CD4-positive, alpha-beta T cell (primary cell): ENCODE measurements around the gene TTLL12. TPM values are rescaled to one million over a fixed set of nuclear protein-coding genes. Genes with fewer than 3 reads are reported as not detected.

Source experiments
- ATAC-seq: fragments of 200-7000 bp; cut with Tn5 transposase; one replicate; pipeline ENCODE4 v1.10.0; 2022; ENCODE audit warnings: mild to moderate bottlenecking; ENCODE audit not compliant: poor library complexity
- CTCF ChIA-PET: fragments of 350-600 bp; sonication (Branson Sonifier 250); formaldehyde crosslinking; loops from one replicate; lab custom pipeline; 2021; ENCODE audit warnings: antibody characterized with exemption, inconsistent platforms; lab: Charles Lee
- POLR2A ChIA-PET: fragments of 350-600 bp; sonication (Branson Sonifier 250); formaldehyde crosslinking; loops from one replicate; lab custom pipeline; 2021; ENCODE audit warnings: antibody characterized with exemption, inconsistent platforms; lab: Charles Lee
- DNase-seq, 14 experiments: peaks; one replicate each; pipeline ENCODE4 v3.0.0-alpha.2; 2013 to 2020; ENCODE audit warnings: mixed read lengths in 2 of 14
- H3K27ac ChIP-seq, 2 donors: one replicate each; pipeline versions ENCODE4 v1.5.1 to v1.7.0; 2013; ENCODE audit warnings: low read length in 2 of 2, low read depth in 1 of 2, mild to moderate bottlenecking in 1 of 2
- H3K27me3 ChIP-seq, 2 experiments: 1 replicate in 1 of 2; 2 replicates in 1 of 2; pipeline versions ENCODE4 v1.6.1 to v1.7.0; 2013; ENCODE audit warnings: low read length in 2 of 2, control low read depth in 1 of 2, mild to moderate bottlenecking in 1 of 2, moderate library complexity in 1 of 2; ENCODE audit not compliant: insufficient read depth in 2 of 2, control insufficient read depth in 1 of 2
- H3K36me3 ChIP-seq: one replicate; pipeline ENCODE4 v1.6.1; 2013; ENCODE audit warnings: low read length, control low read depth; ENCODE audit not compliant: insufficient read depth
- H3K4me1 ChIP-seq: one replicate; pipeline ENCODE4 v1.6.1; 2013; ENCODE audit warnings: low read length, control low read depth; ENCODE audit not compliant: insufficient read depth
- H3K4me3 ChIP-seq: one replicate; pipeline ENCODE4 v1.5.1; 2013; ENCODE audit warnings: mild to moderate bottlenecking, low read length, moderate library complexity
- H3K9me3 ChIP-seq, 2 experiments: 1 replicate in 1 of 2; 2 replicates in 1 of 2; pipeline versions ENCODE4 v1.6.1 to v1.7.0; 2013; ENCODE audit warnings: low read length in 2 of 2, mild to moderate bottlenecking in 2 of 2, control low read depth in 1 of 2, moderate library complexity in 1 of 2; ENCODE audit not compliant: control insufficient read depth in 1 of 2, insufficient read depth in 1 of 2
- H3K27ac Mint-ChIP-seq: one replicate; pipeline ENCODE4 v1.8.0; 2020; ENCODE audit warnings: mixed read lengths
- H3K27me3 Mint-ChIP-seq: one replicate; pipeline ENCODE4 v1.8.0; 2021; ENCODE audit warnings: mixed read lengths
- H3K36me3 Mint-ChIP-seq: one replicate; pipeline ENCODE4 v1.8.0; 2021; ENCODE audit warnings: low read depth, mixed read lengths
- H3K4me1 Mint-ChIP-seq: one replicate; pipeline ENCODE4 v1.8.0; 2021; ENCODE audit warnings: low read depth, mixed read lengths
- H3K4me3 Mint-ChIP-seq: one replicate; pipeline ENCODE4 v1.8.0; 2020; ENCODE audit warnings: mild to moderate bottlenecking, mixed read lengths
- H3K9me3 Mint-ChIP-seq: one replicate; pipeline ENCODE4 v1.8.0; 2020; ENCODE audit warnings: mixed read lengths
- CTCF ChIP-seq: fragments of 200-600 bp; IDR thresholded peaks from one replicate; pipeline ENCODE4 v1.8.0; 2022; ENCODE audit warnings: antibody characterized with exemption, mild to moderate bottlenecking
- intact Hi-C, 2 experiments: fragments of 100-400 bp; cut with DNase I in 1 of 2; cut with micrococcal nuclease in 1 of 2; formaldehyde crosslinking; loops; one replicate each; pipeline versions ENCODE4 v1.15.1 to v1.9.0; 2023 to 2025; cut with DNase I, micrococcal nuclease
- total RNA-seq, 174 experiments: library from RNA in 2 of 174; stranded (reverse) in 2 of 174; gene quantifications; one replicate each; pipeline ENCODE4 v1.2.3 and lab custom pipeline; 2021 to 2026

The TTLL12 gene
- total RNA-seq, 2 experiments from 2014 or later, result 5.0 to 6.6 TPM

- Histone ChIP-seq H3K4me1 (peaks cover 3% of the 10 kb centered on the region), H3K9me3 (no peaks in the 10 kb centered on the region), H3K36me3 (peaks cover 61% of the 10 kb centered on the region), H3K4me3 (no peak overlapping the region), H3K27ac (no peak overlapping the region), H3K27me3 (no peaks in the 10 kb centered on the region)
- Mint-ChIP-seq H3K4me3 (no peak overlapping the region), H3K4me1 (no peaks in the 10 kb centered on the region), H3K9me3 (no peaks in the 10 kb centered on the region), H3K27me3 (no peaks in the 10 kb centered on the region), H3K27ac (no peak overlapping the region), H3K36me3 (peaks cover 22% of the 10 kb centered on the region)
- intact Hi-C loops, result no loop called here
- no peak for ATAC-seq
- POLR2A ChIA-PET, result no interaction called here
- CTCF ChIA-PET, result no interaction called here
- no peak for TF ChIP-seq CTCF
- no peak for DNase-seq
These were observed 12.8 kb downstream of the TTLL12 start for GRCh38 chr22:43173976-43174720.

- Mint-ChIP-seq H3K4me1 (no peaks in the 10 kb centered on the region), H3K4me3 (no peak overlapping the region), H3K27me3 (no peaks in the 10 kb centered on the region), H3K9me3 (no peaks in the 10 kb centered on the region), H3K27ac (no peak overlapping the region), H3K36me3 (peaks cover 20% of the 10 kb centered on the region)
- ATAC-seq, result no peak
- intact Hi-C loops, result no loop called here
- H3K27ac ChIP-seq, result no peak overlapping the region
- ChIA-PET CTCF (no interaction called here), POLR2A (no interaction called here)
- H3K36me3 ChIP-seq, result peaks cover 55% of the 10 kb centered on the region
- peaks cover 3% of the 10 kb centered on the region for H3K4me1 ChIP-seq
- no peaks in the 10 kb centered on the region for H3K27me3 ChIP-seq
- DNase-seq, result no peak
- H3K9me3 ChIP-seq, result no peaks in the 10 kb centered on the region
- no peak for TF ChIP-seq CTCF
- H3K4me3 ChIP-seq, result no peak overlapping the region
These were observed 13.4 kb downstream of the TTLL12 start for GRCh38 chr22:43173566-43173965.

GRCh38 chr22:43172191-43172590, 14.7 kb downstream of the TTLL12 start:
- peaks cover 3% of the 10 kb centered on the region for H3K4me1 ChIP-seq
- H3K9me3 ChIP-seq, result no peaks in the 10 kb centered on the region
- no peak overlapping the region for H3K27ac ChIP-seq
- ATAC-seq, result no peak
- H3K27me3 ChIP-seq, result no peaks in the 10 kb centered on the region
- Mint-ChIP-seq H3K36me3 (peaks cover 27% of the 10 kb centered on the region), H3K4me3 (no peak overlapping the region), H3K4me1 (no peaks in the 10 kb centered on the region), H3K27ac (no peak overlapping the region), H3K27me3 (no peaks in the 10 kb centered on the region), H3K9me3 (no peaks in the 10 kb centered on the region)
- no peak for TF ChIP-seq CTCF
- ChIA-PET POLR2A (interaction anchor here (0.8 kb wide), 1 partner anchor 15 kb away, joined by 3 read pairs; no protein-coding TSS in a partner anchor), CTCF (no interaction called here)
- H3K36me3 ChIP-seq, result peaks cover 58% of the 10 kb centered on the region
- intact Hi-C loops, result no loop called here
- no peak overlapping the region for H3K4me3 ChIP-seq
- no peak for DNase-seq
